SU-DHL-6 (cell line): Measurements from ENCODE around the gene ST6GALNAC6.

ENCODE experiments used
- H2AFZ ChIP-seq: fragments of 200-600 bp; sonication (generic); 2 replicates; pipeline ENCODE4 v1.6.1; 2014; ENCODE audit warnings: low read depth, mild to moderate bottlenecking, moderate library complexity, mixed read lengths, antibody characterized with exemption, low read length; ENCODE audit not compliant: severe bottlenecking
- H3F3A ChIP-seq: fragments of 200-600 bp; shearing (Covaris generic); 2 replicates; pipeline ENCODE4 v1.6.0; 2016; ENCODE audit warnings: antibody characterized with exemption, mild to moderate bottlenecking; ENCODE audit not compliant: insufficient read depth
- H3K27ac ChIP-seq: fragments of 200-600 bp; sonication (generic); 2 replicates; pipeline ENCODE4 v1.5.1; 2016; ENCODE audit warnings: low read depth, mild to moderate bottlenecking, low read length, moderate library complexity, mixed read lengths
- H3K27me3 ChIP-seq: fragments of 200-600 bp; sonication (generic), shearing (Covaris generic); 2 replicates; pipeline ENCODE4 v1.6.0; 2014; ENCODE audit warnings: mild to moderate bottlenecking, low read length
- H3K36me3 ChIP-seq: fragments of 200-600 bp; sonication (generic); 2 replicates; pipeline ENCODE4 v1.6.1; 2014; ENCODE audit warnings: mild to moderate bottlenecking, low read length, mixed read lengths
- H3K4me2 ChIP-seq: fragments of 300-600, 200-600 bp; shearing (Covaris generic), sonication (generic); 2 replicates; pipeline ENCODE4 v1.6.0; 2014; ENCODE audit warnings: low read length, low read depth, mild to moderate bottlenecking; ENCODE audit not compliant: poor library complexity, severe bottlenecking
- H3K4me3 ChIP-seq: fragments of 200-600 bp; sonication (generic); 2 replicates; pipeline ENCODE4 v1.5.1; 2014; ENCODE audit warnings: antibody characterized with exemption, low read length, mild to moderate bottlenecking, mixed read lengths; ENCODE audit not compliant: insufficient read depth, poor library complexity, severe bottlenecking
- H3K79me2 ChIP-seq: fragments of 200-600 bp; sonication (generic); 2 replicates; pipeline ENCODE4 v1.6.1; 2014; ENCODE audit warnings: mild to moderate bottlenecking, low read length, moderate library complexity; ENCODE audit not compliant: insufficient read depth
- H3K9ac ChIP-seq: fragments of 200-600 bp; sonication (generic); 2 replicates; pipeline ENCODE4 v1.7.0; 2014; ENCODE audit warnings: mild to moderate bottlenecking, low read length
- H3K9me2 ChIP-seq: fragments of 200-600 bp; sonication (generic); replicated peaks from 2 replicates; pipeline ENCODE4 v1.6.1; 2014; ENCODE audit warnings: low read length; ENCODE audit not compliant: insufficient read depth
- H3K9me3 ChIP-seq: fragments of 200-600 bp; sonication (generic); 2 replicates; pipeline ENCODE4 v1.6.1; 2014; ENCODE audit warnings: low read length, mixed read lengths; ENCODE audit not compliant: insufficient read depth
- H4K20me1 ChIP-seq: fragments of 200-600 bp; sonication (generic); 2 replicates; pipeline ENCODE4 v1.6.1; 2014; ENCODE audit warnings: low read depth, mild to moderate bottlenecking, antibody characterized with exemption, low read length, moderate library complexity, mixed read lengths
- CTCF ChIP-seq: fragments of 200-600 bp; sonication (generic); IDR thresholded peaks from one replicate; pipeline ENCODE4 v1.5.1; 2017; ENCODE audit warnings: antibody characterized with exemption, mild to moderate bottlenecking, low read length, moderate library complexity; ENCODE audit not compliant: insufficient read depth, poor library complexity, severe bottlenecking
- EZH2phosphoT487 ChIP-seq: fragments of 200-600 bp; sonication (generic), shearing (Covaris generic); conservative IDR thresholded peaks from 2 replicates; pipeline ENCODE4 v1.6.1; 2018; ENCODE audit warnings: mild to moderate bottlenecking, antibody characterized with exemption, low read length, moderate library complexity, mixed read lengths

The ST6GALNAC6 gene

GRCh38 chr9:127912296-127912695 is 12.9 kb upstream of the ST6GALNAC6 start:
- Histone ChIP-seq H3K4me3 (no peak overlapping the region), H3K9ac (no peak overlapping the region), H3K9me2 (no peaks in the 10 kb centered on the region), H3K36me3 (no peaks in the 10 kb centered on the region), H2AFZ (no peak overlapping the region), H4K20me1 (no peaks in the 10 kb centered on the region), H3F3A (peaks cover 15% of the 10 kb centered on the region), H3K27ac (no peak overlapping the region), H3K4me2 (no peak overlapping the region), H3K27me3 (no peaks in the 10 kb centered on the region), H3K79me2 (no peaks in the 10 kb centered on the region), H3K9me3 (no peaks in the 10 kb centered on the region)
- TF ChIP-seq EZH2phosphoT487: no peak

GRCh38 chr9:127910613-127911205 is 11.3 kb upstream of the ST6GALNAC6 start:
- Histone ChIP-seq H3K9me3 (no peaks in the 10 kb centered on the region), H3K36me3 (no peaks in the 10 kb centered on the region), H3K27me3 (no peaks in the 10 kb centered on the region), H4K20me1 (no peaks in the 10 kb centered on the region), H3K27ac (no peak overlapping the region), H3K79me2 (no peaks in the 10 kb centered on the region), H2AFZ (no peak overlapping the region), H3F3A (peaks cover 10% of the 10 kb centered on the region), H3K4me3 (no peak overlapping the region), H3K9me2 (no peaks in the 10 kb centered on the region), H3K4me2 (no peak overlapping the region), H3K9ac (no peak overlapping the region)
- no peak for TF ChIP-seq EZH2phosphoT487
- TF ChIP-seq CTCF: no peak

GRCh38 chr9:127909839-127910273 is 10.5 kb upstream of the ST6GALNAC6 start:
- TF ChIP-seq EZH2phosphoT487 (no peak), CTCF (no peak)
- no peak overlapping the region for H3K9ac ChIP-seq
- no peaks in the 10 kb centered on the region for H4K20me1 ChIP-seq
- peaks cover 3% of the 10 kb centered on the region; the same call in 1 of the 2 replicates for H3F3A ChIP-seq
- H3K9me2 ChIP-seq: no peaks in the 10 kb centered on the region
- no peaks in the 10 kb centered on the region for H3K9me3 ChIP-seq
- H3K27me3 ChIP-seq: no peaks in the 10 kb centered on the region
- no peak overlapping the region for H2AFZ ChIP-seq
- H3K79me2 ChIP-seq: no peaks in the 10 kb centered on the region
- no peak overlapping the region for H3K4me2 ChIP-seq
- no peak overlapping the region for H3K4me3 ChIP-seq
- no peaks in the 10 kb centered on the region for H3K36me3 ChIP-seq
- H3K27ac ChIP-seq: no peak overlapping the region

GRCh38 chr9:127908660-127908926 is 9.2 kb upstream of the ST6GALNAC6 start:
- Histone ChIP-seq H3K4me3 (no peak overlapping the region), H3K9me3 (no peaks in the 10 kb centered on the region), H3K27ac (no peak overlapping the region), H2AFZ (no peak overlapping the region), H3K27me3 (no peaks in the 10 kb centered on the region), H3K9ac (no peak overlapping the region), H3K9me2 (no peaks in the 10 kb centered on the region), H3K79me2 (no peaks in the 10 kb centered on the region), H4K20me1 (no peaks in the 10 kb centered on the region), H3K36me3 (no peaks in the 10 kb centered on the region), H3K4me2 (no peak overlapping the region), H3F3A (no peaks in the 10 kb centered on the region)
- TF ChIP-seq EZH2phosphoT487: no peak
- TF ChIP-seq CTCF: no peak
